Stimulated activated CD4-positive, alpha-beta T cell treated with anti-CD3 and anti-CD28 coated beads, TNF-alpha, amount 100 ng/mL, for 48 hours (primary cell): ENCODE results near the gene LRRC26.

Experiments
- DNase-seq, 3 donors: peaks; one replicate each; pipeline ENCODE4 v3.0.0-alpha.2; 2020; ENCODE audit warnings: low read depth in 3 of 3

The LRRC26 gene, protein sequence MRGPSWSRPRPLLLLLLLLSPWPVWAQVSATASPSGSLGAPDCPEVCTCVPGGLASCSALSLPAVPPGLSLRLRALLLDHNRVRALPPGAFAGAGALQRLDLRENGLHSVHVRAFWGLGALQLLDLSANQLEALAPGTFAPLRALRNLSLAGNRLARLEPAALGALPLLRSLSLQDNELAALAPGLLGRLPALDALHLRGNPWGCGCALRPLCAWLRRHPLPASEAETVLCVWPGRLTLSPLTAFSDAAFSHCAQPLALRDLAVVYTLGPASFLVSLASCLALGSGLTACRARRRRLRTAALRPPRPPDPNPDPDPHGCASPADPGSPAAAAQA

DNA sequence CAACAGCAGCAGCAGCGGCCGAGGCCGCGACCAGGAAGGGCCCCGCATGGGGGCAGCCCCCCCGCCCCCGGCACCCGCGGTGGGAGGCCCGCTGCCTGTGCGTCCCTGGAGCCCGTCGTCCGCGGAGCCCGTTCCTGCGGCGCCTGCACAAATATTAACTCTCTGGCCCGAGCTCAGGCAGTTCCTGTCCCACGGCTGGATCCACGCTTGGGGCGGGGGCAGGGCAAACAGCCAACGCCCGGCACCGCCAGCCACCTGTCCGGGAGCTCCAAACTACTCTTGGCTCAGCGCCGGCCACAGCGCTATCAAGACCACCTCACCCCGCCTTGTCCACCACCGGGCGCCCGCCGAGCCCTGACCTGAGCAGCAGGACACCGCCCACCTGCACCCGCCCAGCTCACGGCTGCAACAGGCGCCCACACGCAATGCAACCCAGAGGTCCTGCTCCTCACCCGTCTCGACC is at the start of gene LRRC26:
Gene LRRC26 (minus strand): TSS at position 156 of the 463 bp plus-strand sequence. CDS start 108 bp downstream, at position 48.
- DNase-seq = no peak

DNA sequence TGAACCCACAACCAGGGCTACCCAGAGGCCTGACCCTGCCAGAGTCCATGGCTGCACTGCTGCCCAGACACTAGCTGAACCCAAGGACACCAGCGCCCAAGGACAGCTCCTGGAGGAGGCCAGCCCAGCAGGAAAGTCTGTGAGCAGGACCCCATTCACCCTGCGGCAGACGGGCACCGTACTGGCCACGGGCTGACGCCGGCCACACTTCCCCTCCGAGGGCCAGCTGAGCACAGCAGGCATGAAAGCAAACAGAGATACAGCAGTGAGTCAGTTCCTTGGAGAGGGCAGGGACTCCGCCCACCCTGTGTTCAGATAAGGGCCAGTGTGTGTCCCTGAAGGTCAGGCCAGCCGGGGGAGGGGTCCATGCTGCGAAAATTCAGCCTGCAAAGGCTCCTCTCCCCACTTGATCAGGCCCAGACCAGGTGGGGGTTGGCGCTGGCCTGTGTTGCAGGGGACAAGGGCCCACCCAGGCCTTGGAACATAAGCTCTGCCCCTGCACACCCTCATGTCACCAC is 49.0 kb upstream of the LRRC26 start:
- no peak for DNase-seq

DNA sequence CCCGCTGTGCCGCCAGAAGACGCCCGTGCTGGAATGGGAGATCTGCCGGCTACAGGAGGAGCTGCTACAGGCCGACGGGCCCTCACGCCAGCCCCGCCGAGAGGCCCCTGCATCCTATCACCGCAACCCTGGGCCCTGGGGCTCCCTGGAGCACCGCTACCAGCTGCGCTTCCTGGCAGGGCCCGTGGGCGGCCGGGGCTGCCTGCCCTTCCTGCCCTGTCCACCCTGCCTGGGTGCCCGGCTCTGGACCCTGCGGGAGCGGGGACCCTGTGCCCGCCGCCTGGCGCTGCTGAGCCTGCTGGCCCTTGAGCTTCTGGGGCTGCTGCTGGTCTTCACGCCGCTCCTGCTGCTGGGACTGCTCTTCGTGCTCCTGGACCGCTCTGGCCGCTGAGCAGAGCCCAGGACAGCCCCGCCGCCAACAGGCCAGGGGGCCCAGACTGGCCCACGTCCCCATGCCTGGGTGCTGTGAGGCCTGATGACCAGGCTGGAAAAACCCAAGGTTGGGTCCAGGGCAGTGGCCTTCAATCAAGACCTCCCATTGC is 48.4 kb upstream of the LRRC26 start:
- DNase-seq = no peak

DNA sequence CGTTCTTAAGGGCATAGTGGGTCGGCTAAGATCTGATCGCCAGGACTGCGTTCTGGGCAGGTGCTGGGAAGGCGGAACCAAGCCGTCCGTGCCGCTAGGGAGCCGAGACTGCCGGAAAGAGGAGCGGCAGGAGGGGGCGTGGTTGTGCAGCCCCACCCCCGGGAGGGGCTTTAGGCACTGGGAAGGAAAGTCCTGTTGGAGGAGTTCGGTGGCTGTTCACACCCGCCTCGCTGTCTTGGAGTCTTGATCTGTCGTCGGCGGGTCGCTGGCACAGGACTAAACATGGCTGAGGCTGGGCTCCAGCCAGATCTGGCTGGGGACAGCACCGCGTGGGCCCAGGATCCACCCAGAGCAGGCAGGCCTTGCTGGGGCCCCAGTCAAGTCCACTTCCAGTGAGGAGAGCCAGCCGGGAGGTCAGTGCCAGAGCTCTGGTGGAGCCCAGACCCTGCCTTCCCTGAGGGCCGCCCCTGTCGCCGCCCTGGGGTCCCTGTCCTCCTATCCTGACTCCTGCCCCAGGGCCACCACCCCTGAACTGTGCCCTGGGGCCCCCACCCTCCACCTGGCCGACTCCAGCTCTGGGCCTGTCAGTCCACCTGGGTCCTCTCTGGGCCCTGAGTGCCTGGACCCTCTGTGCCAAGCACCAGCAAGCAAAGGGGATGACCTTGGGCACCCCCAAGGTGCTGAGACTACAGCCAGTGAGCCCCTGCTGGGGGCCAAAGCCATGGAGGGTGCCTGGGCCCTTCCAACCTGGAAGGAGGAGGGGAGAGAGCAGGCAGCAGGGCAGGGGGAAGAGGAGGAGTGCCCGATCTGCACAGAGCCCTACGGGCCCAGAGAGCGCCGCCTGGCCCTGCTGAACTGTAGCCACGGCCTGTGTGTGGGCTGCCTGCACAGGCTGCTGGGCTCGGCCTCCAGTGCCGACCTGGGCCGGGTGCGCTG is 47.7 kb upstream of the LRRC26 start:
- DNase-seq = no peak

DNA sequence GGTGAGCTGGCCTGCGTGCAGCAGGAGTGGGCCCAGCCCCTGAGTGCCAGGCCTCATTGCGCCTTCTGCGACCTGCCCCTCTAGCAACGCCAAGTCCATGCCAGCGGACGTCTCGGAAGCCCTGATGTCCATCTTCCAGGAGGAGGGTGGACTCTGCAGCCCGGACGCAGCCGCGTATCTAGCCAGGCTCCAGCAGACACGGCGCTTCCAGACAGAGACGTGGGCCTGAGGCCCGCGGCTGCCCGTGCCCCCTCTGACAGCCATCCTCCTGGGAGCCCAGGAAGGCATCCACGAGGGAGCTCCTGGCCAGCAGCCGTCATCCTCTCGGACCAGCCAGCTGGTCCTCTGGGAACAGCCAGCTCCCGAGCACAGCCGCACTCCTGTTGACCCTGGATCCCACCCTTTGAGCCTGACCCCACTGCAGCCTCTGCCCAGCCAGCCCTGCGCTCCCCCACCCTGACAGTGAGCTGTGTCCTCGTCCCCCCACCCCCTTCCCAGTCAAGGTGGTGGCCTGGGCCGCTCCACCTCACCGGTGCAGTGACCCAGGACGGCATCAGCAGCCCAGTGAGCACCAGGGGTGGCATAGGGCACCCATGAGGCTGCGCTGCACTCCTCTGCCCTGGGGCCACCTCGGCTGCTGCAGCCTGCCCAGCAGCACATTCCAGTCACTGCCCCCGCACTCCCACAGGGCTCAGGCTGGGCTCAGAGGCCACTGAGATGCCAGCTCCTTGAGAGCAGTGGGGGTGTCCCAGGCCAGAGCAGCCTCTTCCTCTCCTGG is 46.5 kb upstream of the LRRC26 start:
- DNase-seq = no peak

DNA sequence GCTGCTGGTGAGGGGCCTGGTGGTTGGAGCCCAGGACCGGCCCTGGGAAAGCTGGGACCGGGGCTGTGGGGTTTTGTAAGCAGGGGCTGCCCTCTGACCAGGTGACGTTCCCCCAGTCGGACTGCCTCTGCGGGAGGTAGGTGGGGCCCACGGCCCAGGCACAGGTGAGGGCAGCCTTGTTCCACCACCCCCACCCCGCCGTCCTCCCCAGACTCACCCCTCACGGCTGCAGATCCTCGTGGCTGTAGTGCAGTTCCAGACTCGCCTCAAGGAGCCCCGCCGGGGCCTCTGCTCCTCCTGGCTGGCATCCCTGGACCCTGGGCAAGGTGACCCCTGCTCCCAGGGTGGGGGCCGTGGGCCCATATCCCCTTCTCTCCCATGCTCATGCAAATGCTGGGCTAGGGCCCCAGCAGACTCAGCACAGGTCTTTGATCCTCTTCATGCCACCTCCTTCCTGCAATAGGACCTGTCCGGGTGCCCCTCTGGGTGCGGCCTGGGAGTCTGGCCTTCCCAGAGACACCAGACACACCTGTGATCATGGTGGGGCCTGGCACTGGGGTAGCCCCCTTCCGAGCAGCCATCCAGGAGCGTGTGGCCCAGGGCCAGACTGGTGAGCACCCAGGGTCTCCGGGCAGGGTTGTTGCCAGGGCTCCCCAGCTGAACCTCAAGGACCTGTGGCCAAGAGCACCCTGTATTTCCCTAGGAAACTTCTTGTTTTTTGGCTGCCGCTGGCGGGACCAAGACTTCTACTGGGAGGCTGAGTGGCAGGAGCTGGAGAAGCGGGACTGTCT is 45.5 kb upstream of the LRRC26 start:
- no peak for DNase-seq

DNA sequence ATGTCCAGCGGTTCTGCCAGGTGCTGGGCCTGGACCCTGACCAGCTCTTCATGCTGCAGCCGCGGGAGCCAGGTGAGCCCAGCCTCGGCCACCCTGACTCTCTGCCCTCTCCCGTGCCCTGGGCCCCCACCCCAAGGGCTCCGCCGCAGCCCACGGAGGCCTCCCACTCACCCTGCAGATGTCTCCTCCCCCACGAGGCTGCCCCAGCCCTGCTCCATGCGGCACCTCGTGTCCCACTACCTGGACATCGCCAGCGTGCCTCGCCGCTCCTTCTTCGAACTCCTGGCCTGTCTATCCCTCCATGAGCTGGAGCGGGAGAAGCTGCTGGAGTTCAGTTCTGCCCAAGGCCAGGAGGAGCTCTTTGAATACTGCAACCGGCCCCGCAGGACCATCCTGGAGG is 44.8 kb upstream of the LRRC26 start:
- no peak for DNase-seq

DNA sequence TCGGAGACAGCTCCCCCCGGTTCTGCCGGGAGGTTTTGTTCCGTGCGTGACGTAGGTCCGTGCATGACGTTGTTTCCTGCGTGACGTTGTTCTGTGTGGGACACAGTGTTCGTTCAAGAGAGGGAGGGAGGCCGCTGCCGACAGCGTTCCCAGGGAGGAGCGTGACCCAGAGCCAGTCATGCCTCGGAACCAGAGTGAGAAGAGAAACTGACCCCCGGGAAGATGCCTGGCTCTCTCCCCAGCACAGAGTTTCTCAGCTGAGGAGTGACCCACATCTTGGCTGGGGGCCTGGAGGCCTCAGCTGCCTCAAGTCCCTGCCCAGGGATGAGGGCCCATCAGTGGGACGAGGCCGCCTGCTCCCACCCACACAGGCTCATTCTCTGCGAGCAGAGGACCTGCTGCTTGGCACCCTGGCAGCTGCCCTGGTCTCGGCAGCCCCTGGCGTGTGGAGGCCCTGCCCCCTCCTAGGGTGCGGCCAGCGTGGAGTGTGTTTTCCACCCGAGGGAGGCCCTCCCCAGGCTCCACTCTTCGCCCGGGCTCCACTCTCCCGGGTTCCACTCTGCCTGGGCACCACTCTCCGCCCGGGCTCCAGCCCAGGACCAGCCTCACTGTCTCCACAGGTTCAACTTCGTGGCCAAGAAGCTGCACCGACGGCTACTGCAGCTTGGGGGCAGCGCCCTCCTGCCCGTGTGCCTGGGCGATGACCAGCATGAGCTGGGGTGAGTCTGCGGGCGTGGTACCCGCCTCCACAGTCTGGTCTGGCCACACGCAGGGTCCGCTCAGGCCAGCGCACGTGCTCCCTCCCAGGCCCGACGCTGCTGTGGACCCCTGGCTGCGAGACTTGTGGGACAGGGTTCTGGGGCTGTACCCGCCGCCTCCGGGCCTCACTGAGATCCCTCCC is 43.6 kb upstream of the LRRC26 start:
- no peak for DNase-seq

DNA sequence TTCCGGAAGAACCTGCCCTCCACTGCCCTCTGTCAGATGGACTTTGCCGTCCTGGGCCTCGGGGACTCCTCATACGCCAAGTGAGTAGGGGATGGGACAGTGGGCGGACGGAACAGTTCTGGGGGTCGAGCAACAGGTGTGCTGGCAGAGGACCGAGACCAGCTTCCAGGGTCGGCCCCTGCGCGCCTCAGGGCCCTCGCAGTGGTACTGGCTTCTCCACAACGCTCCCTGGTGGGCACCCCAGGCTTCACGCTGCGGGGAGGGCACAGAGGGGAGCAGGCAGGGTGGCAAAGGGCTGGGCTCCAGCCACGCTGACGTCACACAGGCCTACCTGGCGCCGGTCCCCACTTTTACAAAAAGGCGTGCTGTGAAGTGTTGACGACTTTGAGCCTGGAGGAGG is 42.7 kb upstream of the LRRC26 start:
- no peak for DNase-seq

DNA sequence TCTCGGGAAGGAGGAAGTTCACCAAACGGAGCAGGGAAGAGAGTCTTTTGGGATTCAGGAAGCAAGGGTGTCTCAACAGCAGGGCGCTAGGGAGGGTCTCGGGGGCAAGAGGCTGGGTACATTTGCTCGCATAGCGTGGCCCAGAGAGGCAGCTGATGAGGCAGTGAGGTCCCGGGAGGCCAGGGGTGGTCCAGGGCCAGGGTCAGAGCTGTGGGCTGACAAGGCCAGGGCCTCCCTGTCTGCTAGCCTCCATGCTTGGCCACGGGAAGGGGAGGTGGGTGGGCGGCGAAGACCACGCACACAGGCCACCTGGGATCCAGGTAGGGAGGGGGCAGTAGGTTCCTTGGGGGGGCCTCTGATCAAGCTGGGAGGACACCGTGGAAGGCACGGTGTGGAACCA is 41.7 kb upstream of the LRRC26 start:
- no peak for DNase-seq

DNA sequence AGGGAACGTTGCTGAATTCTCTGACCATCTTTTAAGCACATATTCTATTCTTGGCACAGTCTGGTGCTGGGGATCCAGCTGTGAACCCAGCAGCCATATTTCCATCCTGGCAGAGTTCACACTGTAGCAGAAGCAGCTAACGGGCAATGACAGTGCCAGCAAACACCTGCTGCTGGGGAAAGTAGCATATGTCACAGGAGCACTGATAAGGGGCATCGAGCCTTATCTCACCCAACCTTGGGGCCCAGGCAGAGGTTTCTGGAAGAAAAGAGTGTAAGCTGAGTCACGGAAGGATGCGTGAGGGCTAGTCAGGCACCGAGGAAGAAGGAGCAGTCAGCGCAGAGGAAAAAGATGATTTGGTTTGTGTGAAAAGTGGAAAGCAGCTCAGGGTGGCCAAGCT is 36.8 kb upstream of the LRRC26 start:
- DNase-seq = no peak

DNA sequence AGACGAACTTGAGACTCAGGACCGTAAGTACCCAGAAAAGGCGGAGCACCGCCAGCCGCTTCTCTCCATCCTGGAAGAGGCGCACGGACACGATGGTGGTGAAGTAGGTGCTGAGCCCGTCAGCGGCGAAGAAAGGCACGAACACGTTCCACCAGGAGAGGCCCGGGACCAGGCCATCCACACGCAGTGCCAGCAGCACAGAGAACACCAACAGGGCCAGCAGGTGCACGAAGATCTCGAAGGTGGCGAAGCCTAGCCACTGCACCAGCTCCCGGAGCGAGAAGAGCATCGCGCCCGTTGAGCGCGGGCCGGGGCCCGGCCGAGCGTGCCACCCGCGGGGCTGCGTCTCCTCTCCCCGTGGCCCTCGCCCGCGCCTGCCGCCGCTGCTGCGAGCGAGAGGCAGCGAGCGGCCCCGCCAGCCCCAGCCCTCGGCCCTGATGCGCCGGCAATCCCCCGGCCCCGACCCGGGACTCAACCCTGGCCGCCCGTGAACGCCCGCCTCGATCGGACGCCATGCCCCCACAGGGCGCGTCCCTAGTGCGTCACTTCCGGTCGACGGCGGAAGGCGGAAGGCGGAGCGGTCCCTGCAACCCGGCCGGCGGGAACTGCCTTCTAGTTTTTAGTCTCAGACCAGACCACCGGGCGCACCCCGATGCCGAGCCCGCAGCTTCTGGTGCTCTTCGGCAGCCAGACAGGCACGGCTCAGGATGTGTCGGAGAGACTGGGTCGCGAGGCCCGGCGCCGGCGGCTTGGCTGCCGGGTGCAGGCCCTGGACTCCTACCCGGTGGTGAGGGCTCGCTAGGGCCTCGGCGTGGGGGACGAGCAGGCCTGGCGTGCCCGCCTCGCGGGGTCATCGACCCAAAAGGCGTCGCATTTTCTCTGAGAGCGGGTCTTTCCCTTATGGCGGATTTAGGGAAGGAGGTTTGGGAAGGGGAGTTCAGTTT is 35.5 kb upstream of the LRRC26 start, which contains the start of the genes NDOR1 and TMEM203:
Gene NDOR1 (plus strand): TSS at position 575 of the 944 bp plus-strand sequence. CDS start 78 bp downstream, at position 653.
Gene TMEM203 (minus strand): TSS at position 523 of the 944 bp plus-strand sequence. CDS start 234 bp downstream, at position 289.
- peak; percentile 87 to 97 (median 93) for DNase-seq

DNA sequence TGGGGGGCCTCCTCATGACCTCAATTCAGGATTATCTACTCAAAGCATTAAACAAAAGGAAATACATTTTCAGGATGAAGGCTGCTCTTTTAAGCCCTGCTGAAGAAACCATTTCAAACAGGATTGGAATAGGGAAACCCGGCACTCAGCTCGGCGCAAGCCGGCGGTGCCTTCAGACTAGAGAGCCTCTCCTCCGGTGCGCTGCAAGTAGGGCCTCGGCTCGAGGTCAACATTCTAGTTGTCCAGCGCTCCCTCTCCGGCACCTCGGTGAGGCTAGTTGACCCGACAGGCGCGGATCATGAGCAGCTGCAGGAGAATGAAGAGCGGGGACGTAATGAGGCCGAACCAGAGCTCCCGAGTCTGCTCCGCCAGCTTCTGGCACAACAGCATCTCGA is 34.9 kb upstream of the LRRC26 start:
- DNase-seq = no peak

DNA sequence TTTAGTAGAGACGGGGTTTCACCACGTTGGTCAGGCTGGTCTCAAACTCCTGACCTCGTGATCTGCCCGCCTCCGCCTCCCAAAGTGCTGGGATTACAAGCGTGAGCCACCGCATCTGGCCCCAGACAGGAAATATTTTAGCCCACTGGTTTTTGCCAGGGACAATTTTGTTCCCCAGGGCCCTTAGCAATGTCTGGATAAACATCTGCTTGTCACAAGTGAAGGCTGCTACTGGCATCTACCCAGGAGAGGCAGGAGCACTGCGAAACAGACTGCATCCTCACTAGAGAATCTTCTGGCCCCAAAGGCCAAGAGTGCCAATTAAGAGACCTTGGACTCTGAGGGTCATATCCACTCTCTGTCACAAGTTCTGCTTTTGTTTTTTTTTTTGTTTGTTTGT is 33.1 kb upstream of the LRRC26 start:
- DNase-seq = no peak

DNA sequence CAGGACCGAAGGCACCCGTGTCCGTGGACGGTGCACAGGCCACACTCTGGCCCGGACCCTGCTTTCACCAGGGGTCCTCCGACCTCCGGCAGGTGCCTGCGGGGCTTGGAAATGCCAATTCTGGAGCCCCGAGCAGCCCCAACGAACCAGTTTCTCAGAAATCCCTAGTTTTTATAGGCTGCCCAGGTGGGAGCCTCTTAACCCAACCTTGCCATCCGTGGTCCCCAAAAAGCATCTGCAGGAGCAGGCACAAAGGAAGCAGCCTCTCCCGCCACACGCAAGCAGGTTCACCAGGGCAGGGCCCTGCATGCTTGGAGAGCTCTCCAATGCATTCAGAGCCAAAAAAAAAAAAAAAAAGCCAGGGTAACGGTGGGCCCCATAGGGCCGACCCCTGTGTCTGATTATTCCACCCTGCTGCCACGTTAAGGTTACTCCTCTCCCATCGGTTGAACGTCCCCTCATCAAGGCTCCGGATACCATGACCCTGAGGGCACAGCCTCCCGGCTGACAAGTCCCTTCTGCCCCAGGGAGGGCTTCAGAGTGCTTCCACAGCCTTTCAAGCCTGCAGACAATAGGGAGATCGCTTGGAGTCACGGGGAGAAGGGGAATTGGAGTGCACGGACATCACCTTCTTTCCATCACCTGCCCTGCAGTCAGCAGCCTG is 31.5 kb upstream of the LRRC26 start:
- no peak for DNase-seq

DNA sequence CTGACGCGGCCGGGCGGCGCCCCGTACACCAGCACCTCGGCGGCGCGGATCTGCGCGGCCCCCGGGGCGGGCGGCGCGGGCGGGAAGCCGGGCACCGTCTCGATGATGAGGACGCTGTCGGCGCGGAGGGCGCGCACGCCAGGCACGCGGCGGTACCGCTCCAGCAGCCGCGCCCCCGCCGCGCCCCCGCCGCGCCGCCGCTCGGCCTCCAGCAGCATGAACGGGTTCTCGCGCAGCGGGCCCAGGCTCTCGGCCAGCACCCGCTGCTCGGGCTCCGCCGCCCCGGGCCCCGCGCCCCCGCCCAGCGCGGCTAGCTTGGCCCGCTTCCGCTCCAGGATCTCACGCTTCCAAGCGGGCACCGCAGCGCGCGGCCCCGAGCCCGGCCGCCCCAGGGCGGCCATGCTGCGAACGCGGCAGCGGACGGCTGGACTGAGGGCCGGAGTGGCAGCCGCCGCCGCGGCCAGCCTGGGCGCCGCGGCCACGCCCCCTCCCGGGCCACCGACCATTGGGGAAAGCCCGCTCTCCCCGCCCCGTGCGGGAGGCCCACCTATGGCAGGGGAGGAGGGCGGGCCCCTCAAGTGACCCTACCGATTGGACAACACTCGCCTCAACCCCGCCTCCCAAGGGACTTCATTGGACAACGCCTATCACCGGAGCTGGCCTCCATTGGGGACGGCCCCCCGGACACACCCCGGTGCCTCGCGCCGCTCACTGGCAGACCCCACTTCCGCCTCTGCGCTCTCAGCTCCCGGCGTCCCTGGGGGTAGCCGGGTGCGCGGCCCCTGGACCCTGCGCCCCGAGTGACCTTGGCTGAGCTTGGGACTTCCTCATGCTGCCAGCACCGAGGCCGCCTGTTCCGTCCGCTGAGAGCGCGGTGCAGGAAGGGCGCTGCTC is 30.7 kb upstream of the LRRC26 start, which contains the start of gene TPRN:
Gene TPRN (minus strand): TSS at position 431 of the 894 bp plus-strand sequence. CDS start 30 bp downstream, at position 401.
- peak; percentile 96 to 99 (median 97) for DNase-seq
